HCT116 (cell line): ENCODE results near the gene PEX19. TPM values are rescaled to one million over a fixed set of nuclear protein-coding genes. Genes with fewer than 3 reads are reported as not detected.

ENCODE experiments used
- ATAC-seq: fragments of 200-7000 bp; cut with Tn5 transposase; 2 replicates; pipeline ENCODE4 v1.9.1; 2020; ENCODE audit warnings: mild to moderate bottlenecking, moderate library complexity
- BruUV-seq: library from RNA; stranded (reverse); fragments of 400-500 nt; replicated peaks from 2 replicates; lab custom pipeline; 2021; lab: Mats Ljungman, UMichigan
- CTCF ChIA-PET: fragments of 300-600 bp; sonication (Branson Sonifier 250); formaldehyde crosslinking; loops from one replicate; lab custom pipeline; 2021; ENCODE audit warnings: antibody characterized with exemption; lab: Charles Lee
- POLR2A ChIA-PET: fragments of 300-600, 350-600 bp; sonication (Branson Sonifier 250); formaldehyde crosslinking; loops from one replicate; lab custom pipeline; 2021; ENCODE audit warnings: antibody characterized with exemption; lab: Charles Lee
- RAD21 ChIA-PET, 2 experiments: fragments of 300-600 bp; sonication (Branson Sonifier 250); formaldehyde crosslinking; loops; one replicate each; lab custom pipeline; 2023; ENCODE audit warnings: low total read pairs in 2 of 2; ENCODE audit not compliant: uncharacterized antibody in 2 of 2, unreplicated experiment in 2 of 2, low non-redundant PET in 1 of 2; lab: Charles Lee
- DNase-seq: peaks from one replicate; pipeline ENCODE4 v3.0.0-alpha.2; 2010; ENCODE audit warnings: low read depth, low spot score
- H2AFZ ChIP-seq: fragments of 200-600 bp; shearing (Covaris generic), sonication (generic); 2 replicates; pipeline ENCODE4 v1.6.1; 2017; ENCODE audit warnings: low read depth, mixed run types, mixed read lengths, antibody characterized with exemption, low read length; ENCODE audit not compliant: poor library complexity, severe bottlenecking
- H3K27ac ChIP-seq: 2 replicates; pipeline ENCODE4 v1.5.1; 2012; ENCODE audit warnings: low read depth, low read length
- H3K27me3 ChIP-seq: fragments of 200-600 bp; sonication (generic); 2 replicates; pipeline ENCODE4 v1.6.1; 2016; ENCODE audit warnings: mixed run types, low read length, mixed read lengths; ENCODE audit not compliant: insufficient read depth
- H3K36me3 ChIP-seq, 2 experiments: fragments of 200-500 bp in 1 of 2; fragments of 200-600 bp in 1 of 2; sonication (Bioruptor generic) in 1 of 2; sonication (generic) in 1 of 2; 2 replicates each; pipeline versions ENCODE4 v1.5.1 to v1.6.1; 2014 to 2016; ENCODE audit warnings: low read length in 2 of 2, inconsistent platforms in 1 of 2, mixed read lengths in 1 of 2, mixed run types in 1 of 2; ENCODE audit not compliant: insufficient read depth in 2 of 2, control insufficient read depth in 1 of 2
- H3K4me1 ChIP-seq, 2 experiments: fragments of 200-600 bp in 1 of 2; sonication (generic) in 1 of 2; 2 replicates each; pipeline versions ENCODE4 v1.5.1 to v1.6.1; 2012 to 2017; ENCODE audit warnings: low read length in 2 of 2, inconsistent platforms in 1 of 2, mild to moderate bottlenecking in 1 of 2, mixed read lengths in 1 of 2, mixed run types in 1 of 2, moderate library complexity in 1 of 2; ENCODE audit not compliant: insufficient read depth in 2 of 2, control insufficient read depth in 1 of 2
- H3K4me2 ChIP-seq: fragments of 200-600 bp; sonication (generic); 2 replicates; pipeline ENCODE4 v1.6.1; 2017; ENCODE audit warnings: mixed run types, low read length, mixed read lengths
- H3K4me3 ChIP-seq, 2 experiments: fragments of 200-600 bp in 1 of 2; sonication (generic) in 1 of 2; replicated peaks in 1 of 2; 2 replicates each; pipeline ENCODE4 v1.5.1; 2011 to 2016; ENCODE audit warnings: low read length in 2 of 2, control low read depth in 1 of 2, low read depth in 1 of 2, mild to moderate bottlenecking in 1 of 2, mixed read lengths in 1 of 2, mixed run types in 1 of 2
- H3K79me2 ChIP-seq: fragments of 200-600 bp; sonication (generic); 2 replicates; pipeline ENCODE4 v1.6.1; 2017; ENCODE audit warnings: mild to moderate bottlenecking, mixed run types, low read length, moderate library complexity, mixed read lengths; ENCODE audit not compliant: insufficient read depth
- H3K9ac ChIP-seq: fragments of 200-600 bp; sonication (generic); 2 replicates; pipeline ENCODE4 v1.6.1; 2016; ENCODE audit warnings: low read length, mixed read lengths
- H3K9me2 ChIP-seq: fragments of 200-600 bp; sonication (generic), shearing (Covaris generic); 2 replicates; pipeline ENCODE4 v1.6.1; 2017; ENCODE audit warnings: mixed run types, mild to moderate bottlenecking, moderate library complexity; ENCODE audit not compliant: insufficient read depth
- H3K9me3 ChIP-seq, 2 experiments: fragments of 200-500 bp in 1 of 2; fragments of 200-600 bp in 1 of 2; sonication (Bioruptor generic) in 1 of 2; sonication (generic) in 1 of 2; 2 replicates each; pipeline ENCODE4 v1.6.1; 2014 to 2017; ENCODE audit warnings: low read length in 2 of 2, mixed read lengths in 2 of 2, inconsistent platforms in 1 of 2, low read depth in 1 of 2, mild to moderate bottlenecking in 1 of 2, mixed run types in 1 of 2, moderate library complexity in 1 of 2; ENCODE audit not compliant: control insufficient read depth in 1 of 2, insufficient read depth in 1 of 2
- H4K20me1 ChIP-seq: fragments of 200-600 bp; sonication (generic), shearing (Covaris generic); 2 replicates; pipeline ENCODE4 v1.6.1; 2017; ENCODE audit warnings: mixed run types, mild to moderate bottlenecking, moderate library complexity; ENCODE audit not compliant: insufficient read depth
- CEBPB ChIP-seq: IDR thresholded peaks from 2 replicates; pipeline ENCODE4 v1.6.1; 2012; ENCODE audit warnings: low read depth
- ELF1 ChIP-seq: IDR thresholded peaks from 2 replicates; pipeline ENCODE4 v1.6.1; 2012; ENCODE audit warnings: low read depth, borderline replicate concordance
- EZH2 ChIP-seq: fragments of 200-600 bp; sonication (generic); IDR thresholded peaks from 2 replicates; pipeline ENCODE4 v1.6.1; 2017; ENCODE audit warnings: antibody characterized with exemption, mixed run types
- FOSL1 ChIP-seq: IDR thresholded peaks from 2 replicates; pipeline ENCODE4 v1.6.1; 2012; ENCODE audit warnings: low read depth
- JUND ChIP-seq: IDR thresholded peaks from 2 replicates; pipeline ENCODE4 v1.6.1; 2012
- RAD21 ChIP-seq: IDR thresholded peaks from 2 replicates; pipeline ENCODE4 v1.6.1; 2012; ENCODE audit warnings: low read depth, mild to moderate bottlenecking
- SRF ChIP-seq: IDR thresholded peaks from 2 replicates; pipeline ENCODE4 v1.6.1; 2012; ENCODE audit warnings: low read depth
- ZFX ChIP-seq: fragments of 450-650 bp; IDR thresholded peaks from 2 replicates; pipeline ENCODE4 v1.6.1; 2017
- ZNF274 ChIP-seq: fragments of 200-500 bp; sonication (Bioruptor generic); IDR thresholded peaks from 2 replicates; pipeline ENCODE4 v1.6.1; 2014; ENCODE audit warnings: mild to moderate bottlenecking, low read depth, low read length, inconsistent platforms
- intact Hi-C: fragments of 100-400 bp; cut with micrococcal nuclease; formaldehyde crosslinking; loops from 2 replicates; pipeline ENCODE4 v1.10.0; 2022
- total RNA-seq: library from RNA; stranded (reverse); gene quantifications from one replicate; pipeline ENCODE4 v1.2.1, GENCODE V29; 2021; ENCODE audit not compliant: unreplicated experiment
- TF ChIP-seq, protein P1 (sequence below): IDR thresholded peaks from 2 replicates; pipeline ENCODE4 v1.6.1; 2012
- TF ChIP-seq, protein P2 (sequence below): IDR thresholded peaks from 2 replicates; pipeline ENCODE4 v1.6.1; 2011; ENCODE audit warnings: mild to moderate bottlenecking, low read length, moderate library complexity; ENCODE audit not compliant: insufficient replicate concordance; ENCODE audit errors: extremely low read depth
- TF ChIP-seq, protein P3 (sequence below): IDR thresholded peaks from 2 replicates; pipeline ENCODE4 v1.6.1; 2012; ENCODE audit warnings: low read depth

The PEX19 gene
- total RNA-seq, 1 experiment from 2014 or later = 35.9 TPM

DNA sequence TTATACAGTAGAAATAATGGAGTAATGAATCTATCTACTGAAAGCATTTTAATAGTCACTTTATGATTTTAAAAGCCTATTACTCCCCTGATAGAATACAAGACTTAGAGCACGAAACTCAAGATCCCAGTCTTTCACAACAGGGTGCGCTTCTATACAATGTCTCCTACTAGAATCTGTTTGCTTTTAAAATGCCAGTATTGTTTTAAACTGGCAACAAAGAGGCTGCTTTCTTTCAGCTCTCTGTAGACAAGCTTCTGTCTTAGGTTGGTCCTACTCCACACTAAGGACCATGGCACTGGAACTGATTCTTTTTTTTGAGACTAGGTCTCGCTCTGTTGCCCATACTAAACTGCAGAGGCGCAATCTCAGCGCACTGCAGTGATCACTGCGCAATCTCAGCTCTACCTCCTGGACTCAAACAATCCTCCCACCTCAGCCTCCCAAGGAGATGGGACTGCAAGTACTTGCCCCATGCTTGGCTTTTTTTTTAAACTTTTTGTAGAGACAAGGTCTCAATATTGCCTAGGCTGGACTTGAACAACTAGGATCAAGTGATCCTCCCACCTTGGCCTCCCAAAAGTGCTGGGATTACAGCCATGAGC, 27.4 kb downstream of the PEX19 start:
- Histone ChIP-seq H2AFZ (no peak overlapping the region), H3K79me2 (peaks cover 80% of the 10 kb centered on the region), H3K4me2 (peak overlapping the region; percentile 35; the same call in 1 of the 2 replicates), H3K27ac (no peak overlapping the region), H3K9ac (no peak overlapping the region), H4K20me1 (no peaks in the 10 kb centered on the region; the same call in 1 of the 2 replicates), H3K9me2 (no peaks in the 10 kb centered on the region), H3K27me3 (no peaks in the 10 kb centered on the region), H3K4me3 (no peak overlapping the region), H3K36me3 (0 out of 4 replicates have a peak, but pooled peaks cover 0 to 5% of the 10 kb centered on the region in 2 experiments), H3K9me3 (no peaks in the 10 kb centered on the region), H3K4me1 (peaks cover 26 to 32% of the 10 kb centered on the region in 2 experiments)
- BruUV-seq = no TSS peak
- POLR2A ChIA-PET = interaction anchor here (1.1 kb wide), 1 partner anchor 91 kb away, joined by 3 read pairs; no protein-coding TSS in a partner anchor
- CTCF ChIA-PET = no interaction called here
- TF ChIP-seq ZFX (no peak), RAD21 (no peak), CEBPB (no peak), EZH2 (no peak), ZNF274 (no peak), JUND (no peak), ELF1 (no peak), FOSL1 (no peak), SRF (no peak)
- TF ChIP-seq, protein P1, sequence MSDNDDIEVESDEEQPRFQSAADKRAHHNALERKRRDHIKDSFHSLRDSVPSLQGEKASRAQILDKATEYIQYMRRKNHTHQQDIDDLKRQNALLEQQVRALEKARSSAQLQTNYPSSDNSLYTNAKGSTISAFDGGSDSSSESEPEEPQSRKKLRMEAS = no peak
- TF ChIP-seq, protein P2, sequence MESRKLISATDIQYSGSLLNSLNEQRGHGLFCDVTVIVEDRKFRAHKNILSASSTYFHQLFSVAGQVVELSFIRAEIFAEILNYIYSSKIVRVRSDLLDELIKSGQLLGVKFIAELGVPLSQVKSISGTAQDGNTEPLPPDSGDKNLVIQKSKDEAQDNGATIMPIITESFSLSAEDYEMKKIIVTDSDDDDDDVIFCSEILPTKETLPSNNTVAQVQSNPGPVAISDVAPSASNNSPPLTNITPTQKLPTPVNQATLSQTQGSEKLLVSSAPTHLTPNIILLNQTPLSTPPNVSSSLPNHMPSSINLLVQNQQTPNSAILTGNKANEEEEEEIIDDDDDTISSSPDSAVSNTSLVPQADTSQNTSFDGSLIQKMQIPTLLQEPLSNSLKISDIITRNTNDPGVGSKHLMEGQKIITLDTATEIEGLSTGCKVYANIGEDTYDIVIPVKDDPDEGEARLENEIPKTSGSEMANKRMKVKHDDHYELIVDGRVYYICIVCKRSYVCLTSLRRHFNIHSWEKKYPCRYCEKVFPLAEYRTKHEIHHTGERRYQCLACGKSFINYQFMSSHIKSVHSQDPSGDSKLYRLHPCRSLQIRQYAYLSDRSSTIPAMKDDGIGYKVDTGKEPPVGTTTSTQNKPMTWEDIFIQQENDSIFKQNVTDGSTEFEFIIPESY = no peak
- TF ChIP-seq, protein P3, sequence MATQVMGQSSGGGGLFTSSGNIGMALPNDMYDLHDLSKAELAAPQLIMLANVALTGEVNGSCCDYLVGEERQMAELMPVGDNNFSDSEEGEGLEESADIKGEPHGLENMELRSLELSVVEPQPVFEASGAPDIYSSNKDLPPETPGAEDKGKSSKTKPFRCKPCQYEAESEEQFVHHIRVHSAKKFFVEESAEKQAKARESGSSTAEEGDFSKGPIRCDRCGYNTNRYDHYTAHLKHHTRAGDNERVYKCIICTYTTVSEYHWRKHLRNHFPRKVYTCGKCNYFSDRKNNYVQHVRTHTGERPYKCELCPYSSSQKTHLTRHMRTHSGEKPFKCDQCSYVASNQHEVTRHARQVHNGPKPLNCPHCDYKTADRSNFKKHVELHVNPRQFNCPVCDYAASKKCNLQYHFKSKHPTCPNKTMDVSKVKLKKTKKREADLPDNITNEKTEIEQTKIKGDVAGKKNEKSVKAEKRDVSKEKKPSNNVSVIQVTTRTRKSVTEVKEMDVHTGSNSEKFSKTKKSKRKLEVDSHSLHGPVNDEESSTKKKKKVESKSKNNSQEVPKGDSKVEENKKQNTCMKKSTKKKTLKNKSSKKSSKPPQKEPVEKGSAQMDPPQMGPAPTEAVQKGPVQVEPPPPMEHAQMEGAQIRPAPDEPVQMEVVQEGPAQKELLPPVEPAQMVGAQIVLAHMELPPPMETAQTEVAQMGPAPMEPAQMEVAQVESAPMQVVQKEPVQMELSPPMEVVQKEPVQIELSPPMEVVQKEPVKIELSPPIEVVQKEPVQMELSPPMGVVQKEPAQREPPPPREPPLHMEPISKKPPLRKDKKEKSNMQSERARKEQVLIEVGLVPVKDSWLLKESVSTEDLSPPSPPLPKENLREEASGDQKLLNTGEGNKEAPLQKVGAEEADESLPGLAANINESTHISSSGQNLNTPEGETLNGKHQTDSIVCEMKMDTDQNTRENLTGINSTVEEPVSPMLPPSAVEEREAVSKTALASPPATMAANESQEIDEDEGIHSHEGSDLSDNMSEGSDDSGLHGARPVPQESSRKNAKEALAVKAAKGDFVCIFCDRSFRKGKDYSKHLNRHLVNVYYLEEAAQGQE = no peak
- intact Hi-C loops = no loop called here
- RAD21 ChIA-PET = no interaction called here
- DNase-seq (no peak), ATAC-seq (no peak)
